Adrenal gland (tissue), 5 donors: ENCODE measurements around the gene PEAK1.

Experiments used
- POLR2A ChIP-seq, 2 donors: fragments of 450-650 bp; IDR thresholded peaks; one replicate each; pipeline ENCODE4 v1.6.1; 2017; ENCODE audit warnings: antibody characterized with exemption in 2 of 2, mild to moderate bottlenecking in 2 of 2, moderate library complexity in 1 of 2
- TF ChIP-seq, protein P1 (sequence below), 6 experiments: fragments of 450-650 bp in 4 of 6; fragments of 200-600 bp in 2 of 6; sonication (generic) in 1 of 6; IDR thresholded peaks; 1 replicate in 5 of 6; 2 replicates in 1 of 6; pipeline versions ENCODE4 v1.5.1 to v1.8.0; 2016 to 2021; ENCODE audit warnings: antibody characterized with exemption in 6 of 6, mild to moderate bottlenecking in 2 of 6, moderate library complexity in 1 of 6
- donor health status: DM: no; HTN: no; CAD: no.

DNA sequence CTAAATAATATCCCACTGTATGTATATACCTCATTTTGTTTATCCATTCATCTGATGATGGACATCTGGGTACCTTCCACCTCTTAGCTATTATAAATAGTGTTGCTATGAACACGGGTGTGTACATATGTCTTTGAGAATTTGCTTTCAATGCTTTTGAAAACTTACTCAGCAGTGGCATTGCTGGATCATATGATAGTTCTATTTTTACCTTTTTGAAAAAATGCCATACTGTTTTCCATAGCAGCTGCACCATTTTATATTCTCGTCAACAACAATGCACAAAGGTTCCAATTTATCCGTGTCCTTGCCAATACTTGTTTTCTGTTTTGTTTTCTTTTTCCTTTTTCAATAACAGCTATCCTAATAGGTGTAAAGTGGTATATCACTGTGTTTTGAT, 77.1 kb downstream of the PEAK1 start:
- TF ChIP-seq, protein P1, sequence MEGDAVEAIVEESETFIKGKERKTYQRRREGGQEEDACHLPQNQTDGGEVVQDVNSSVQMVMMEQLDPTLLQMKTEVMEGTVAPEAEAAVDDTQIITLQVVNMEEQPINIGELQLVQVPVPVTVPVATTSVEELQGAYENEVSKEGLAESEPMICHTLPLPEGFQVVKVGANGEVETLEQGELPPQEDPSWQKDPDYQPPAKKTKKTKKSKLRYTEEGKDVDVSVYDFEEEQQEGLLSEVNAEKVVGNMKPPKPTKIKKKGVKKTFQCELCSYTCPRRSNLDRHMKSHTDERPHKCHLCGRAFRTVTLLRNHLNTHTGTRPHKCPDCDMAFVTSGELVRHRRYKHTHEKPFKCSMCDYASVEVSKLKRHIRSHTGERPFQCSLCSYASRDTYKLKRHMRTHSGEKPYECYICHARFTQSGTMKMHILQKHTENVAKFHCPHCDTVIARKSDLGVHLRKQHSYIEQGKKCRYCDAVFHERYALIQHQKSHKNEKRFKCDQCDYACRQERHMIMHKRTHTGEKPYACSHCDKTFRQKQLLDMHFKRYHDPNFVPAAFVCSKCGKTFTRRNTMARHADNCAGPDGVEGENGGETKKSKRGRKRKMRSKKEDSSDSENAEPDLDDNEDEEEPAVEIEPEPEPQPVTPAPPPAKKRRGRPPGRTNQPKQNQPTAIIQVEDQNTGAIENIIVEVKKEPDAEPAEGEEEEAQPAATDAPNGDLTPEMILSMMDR (IDR thresholded peaks at IDR 0.05), result no peak
- no peak for TF ChIP-seq POLR2A (IDR thresholded peaks at IDR 0.05)
